Measurements from ENCODE around the gene POC5.

Gene POC5

GRCh38 chr5:75666801-75667200 lies 50.4 kb downstream of the POC5 start:
- no peak for TF ChIP-seq PATZ1 (CRISPR knock-in tag; IDR thresholded peaks at IDR 0.05; ENCODE audit: borderline replicate concordance)
- TF ChIP-seq ZC3H10 (CRISPR knock-in tag; IDR thresholded peaks at IDR 0.05), result no peak
- TF ChIP-seq ZNF70 (CRISPR knock-in tag; IDR thresholded peaks at IDR 0.05), result no peak
- no peak for TF ChIP-seq ZFP3 (CRISPR knock-in tag; IDR thresholded peaks at IDR 0.05)
- no peak for TF ChIP-seq TCF4 (CRISPR knock-in tag; IDR thresholded peaks at IDR 0.05; ENCODE audit: borderline replicate concordance)
- TF ChIP-seq TOX (CRISPR knock-in tag; IDR thresholded peaks at IDR 0.05; ENCODE audit: borderline replicate concordance), result no peak
- TF ChIP-seq ZNF565 (CRISPR knock-in tag; conservative IDR thresholded peaks at IDR 0.05; ENCODE audit: low read depth), result no peak
- TF ChIP-seq ARNTL (CRISPR knock-in tag; IDR thresholded peaks at IDR 0.05; ENCODE audit: borderline replicate concordance, low read depth), result no peak
- TF ChIP-seq POU6F1 (CRISPR knock-in tag; IDR thresholded peaks at IDR 0.05; ENCODE audit: borderline replicate concordance, low read depth), result no peak
- no peak for TF ChIP-seq SNAI2 (CRISPR knock-in tag; IDR thresholded peaks at IDR 0.05)
- ATAC-seq, result no peak; the same call in 2 of the 3 replicates

- peak; percentile 68 for TF ChIP-seq ISL1 (CRISPR knock-in tag; IDR thresholded peaks at IDR 0.05)
- TF ChIP-seq TCF4 (CRISPR knock-in tag; IDR thresholded peaks at IDR 0.05; ENCODE audit: borderline replicate concordance), result peak; percentile 46; the same call in 1 of the 2 replicates
- TF ChIP-seq GLIS3 (CRISPR knock-in tag; IDR thresholded peaks at IDR 0.05), result no peak
- no peak for TF ChIP-seq SNAI2 (CRISPR knock-in tag; IDR thresholded peaks at IDR 0.05)
- peak; percentile 24; the same call in 1 of the 3 replicates for ATAC-seq
These were observed 52.3 kb downstream of the POC5 start for GRCh38 chr5:75664979-75665378.

- no peak for TF ChIP-seq TOX (CRISPR knock-in tag; IDR thresholded peaks at IDR 0.05; ENCODE audit: borderline replicate concordance)
- TF ChIP-seq PPARA (CRISPR knock-in tag; IDR thresholded peaks at IDR 0.05; ENCODE audit: borderline replicate concordance), result no peak
- no peak for ATAC-seq
These were observed 53.5 kb downstream of the POC5 start for GRCh38 chr5:75663579-75664284.

- ATAC-seq, result peak; percentile 62; the same call in 2 of the 3 replicates
- no peak for TF ChIP-seq CSRNP3 (CRISPR knock-in tag; IDR thresholded peaks at IDR 0.05)
- TF ChIP-seq TSHZ2 (CRISPR knock-in tag; IDR thresholded peaks at IDR 0.05), result 0 out of 2 replicates have a peak, but pooled peaks have one; percentile 44
- no peak for TF ChIP-seq OSR1 (CRISPR knock-in tag; IDR thresholded peaks at IDR 0.05)
- TF ChIP-seq TOX (CRISPR knock-in tag; IDR thresholded peaks at IDR 0.05; ENCODE audit: borderline replicate concordance), result no peak
- no peak for TF ChIP-seq ZNF70 (CRISPR knock-in tag; IDR thresholded peaks at IDR 0.05)
- no peak for TF ChIP-seq ZFP30 (CRISPR knock-in tag; IDR thresholded peaks at IDR 0.05)
- TF ChIP-seq CSDC2 (CRISPR knock-in tag; IDR thresholded peaks at IDR 0.05), result no peak
- 0 out of 2 replicates have a peak, but pooled peaks have one; percentile 27 for TF ChIP-seq SNAI2 (CRISPR knock-in tag; IDR thresholded peaks at IDR 0.05)
- TF ChIP-seq GLIS3 (CRISPR knock-in tag; IDR thresholded peaks at IDR 0.05), result no peak
- no peak for TF ChIP-seq TCF4 (CRISPR knock-in tag; IDR thresholded peaks at IDR 0.05; ENCODE audit: borderline replicate concordance)
- TF ChIP-seq BACH2 (CRISPR knock-in tag; IDR thresholded peaks at IDR 0.05; ENCODE audit: borderline replicate concordance), result no peak
- no peak for TF ChIP-seq ZNF565 (CRISPR knock-in tag; conservative IDR thresholded peaks at IDR 0.05; ENCODE audit: low read depth)
- TF ChIP-seq RARB (CRISPR knock-in tag; IDR thresholded peaks at IDR 0.05), result no peak
- TF ChIP-seq PATZ1 (CRISPR knock-in tag; IDR thresholded peaks at IDR 0.05; ENCODE audit: borderline replicate concordance), result no peak
- peak; percentile 68 for TF ChIP-seq ISL1 (CRISPR knock-in tag; IDR thresholded peaks at IDR 0.05)
- no peak for TF ChIP-seq ZFP3 (CRISPR knock-in tag; IDR thresholded peaks at IDR 0.05)
- TF ChIP-seq POU6F1 (CRISPR knock-in tag; IDR thresholded peaks at IDR 0.05; ENCODE audit: borderline replicate concordance, low read depth), result no peak
- TF ChIP-seq PPARA (CRISPR knock-in tag; IDR thresholded peaks at IDR 0.05; ENCODE audit: borderline replicate concordance), result no peak
- no peak for TF ChIP-seq ARNTL (CRISPR knock-in tag; IDR thresholded peaks at IDR 0.05; ENCODE audit: borderline replicate concordance, low read depth)
- no peak for TF ChIP-seq ZNF8 (CRISPR knock-in tag; IDR thresholded peaks at IDR 0.05)
These were observed 55.2 kb downstream of the POC5 start for GRCh38 chr5:75662061-75662460.

Measured in SK-N-SH treated with all-trans-retinoic acid at 6 μM for 48 hours (cell line).